Type B pancreatic cell (in vitro differentiated cells): ENCODE measurements around the gene IL4. TPM values are rescaled to one million over a fixed set of nuclear protein-coding genes. Genes with fewer than 3 reads are reported as not detected.

Experiments
- DNase-seq: peaks from one replicate; pipeline ENCODE4 v3.0.0; 2021; ENCODE audit warnings: mixed read lengths; ENCODE audit not compliant: unreplicated experiment; ENCODE audit errors: extremely low spot score
- H3K27ac Mint-ChIP-seq: 2 replicates; pipeline ENCODE4 v1.8.0; 2021; ENCODE audit warnings: mild to moderate bottlenecking, mixed read lengths
- H3K27me3 Mint-ChIP-seq: 2 replicates; pipeline ENCODE4 v1.8.0; 2021; ENCODE audit warnings: mixed read lengths
- H3K36me3 Mint-ChIP-seq: 2 replicates; pipeline ENCODE4 v1.8.0; 2021; ENCODE audit warnings: mixed read lengths
- H3K4me1 Mint-ChIP-seq: one replicate; pipeline ENCODE4 v1.8.0; 2021; ENCODE audit warnings: mixed read lengths; ENCODE audit not compliant: unreplicated experiment
- H3K4me3 Mint-ChIP-seq: 2 replicates; pipeline ENCODE4 v1.8.0; 2021; ENCODE audit warnings: mild to moderate bottlenecking, mixed read lengths
- H3K9me3 Mint-ChIP-seq: 2 replicates; pipeline ENCODE4 v1.8.0; 2021; ENCODE audit warnings: mixed read lengths
- CTCF ChIP-seq: fragments of 200-600 bp; sonication (generic); conservative IDR thresholded peaks from 2 replicates; pipeline ENCODE4 v1.5.0; 2021; ENCODE audit warnings: antibody characterized with exemption, mild to moderate bottlenecking
- total RNA-seq: library from RNA; stranded (reverse); gene quantifications from 2 replicates; pipeline ENCODE4 v1.2.1, GENCODE V29; 2021; ENCODE audit warnings: low replicate concordance

The IL4 gene
- total RNA-seq, 1 donor from 2014 or later = not detected

- Mint-ChIP-seq H3K27ac (no peak overlapping the region), H3K9me3 (no peaks in the 10 kb centered on the region)
Observed at GRCh38 chr5:132637241-132637640, 36.5 kb upstream of the IL4 start.

DNA sequence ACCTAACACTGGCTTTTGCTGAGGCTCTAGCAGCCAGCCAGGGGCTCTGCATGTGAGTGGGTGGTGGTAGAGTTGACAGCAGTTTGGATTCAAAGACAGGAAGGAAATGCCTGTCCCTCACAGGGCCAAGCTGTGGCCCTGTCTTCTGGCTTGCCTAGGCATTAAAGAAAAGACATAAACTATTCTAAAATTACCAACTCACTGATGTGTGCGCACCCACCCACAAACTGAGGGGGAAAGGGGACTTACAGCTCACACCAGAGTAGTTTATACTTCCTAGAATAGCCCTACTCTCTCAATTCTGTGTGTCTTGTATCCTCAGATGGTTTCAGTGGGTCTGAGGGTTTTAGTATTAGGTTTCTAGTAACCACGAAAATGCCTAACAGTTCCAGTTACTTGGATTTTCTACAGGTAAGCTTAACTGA lies 34.1 kb upstream of the IL4 start:
- H3K4me3 Mint-ChIP-seq = no peak overlapping the region
- peaks cover 29% of the 10 kb centered on the region for H3K36me3 Mint-ChIP-seq
- no peaks in the 10 kb centered on the region for H3K27me3 Mint-ChIP-seq
- no peak for DNase-seq
- no peaks in the 10 kb centered on the region for H3K4me1 Mint-ChIP-seq
- no peaks in the 10 kb centered on the region for H3K9me3 Mint-ChIP-seq
- no peak overlapping the region for H3K27ac Mint-ChIP-seq
- no peak for TF ChIP-seq CTCF

More at GRCh38 chr5:132637241-132637640, 36.5 kb upstream of the IL4 start:
- no peak for DNase-seq
- H3K27me3 Mint-ChIP-seq = no peaks in the 10 kb centered on the region
- H3K4me1 Mint-ChIP-seq = no peaks in the 10 kb centered on the region
- no peak for TF ChIP-seq CTCF
- H3K4me3 Mint-ChIP-seq = no peak overlapping the region
- H3K36me3 Mint-ChIP-seq = peaks cover 27% of the 10 kb centered on the region

- no peaks in the 10 kb centered on the region for H3K4me1 Mint-ChIP-seq
- no peaks in the 10 kb centered on the region for H3K27me3 Mint-ChIP-seq
- no peak for DNase-seq
- no peaks in the 10 kb centered on the region for H3K9me3 Mint-ChIP-seq
- no peak for TF ChIP-seq CTCF
- H3K4me3 Mint-ChIP-seq = no peak overlapping the region
- H3K36me3 Mint-ChIP-seq = peaks cover 32% of the 10 kb centered on the region
- no peak overlapping the region for H3K27ac Mint-ChIP-seq
Observed at GRCh38 chr5:132640613-132641012, 33.2 kb upstream of the IL4 start.

DNA sequence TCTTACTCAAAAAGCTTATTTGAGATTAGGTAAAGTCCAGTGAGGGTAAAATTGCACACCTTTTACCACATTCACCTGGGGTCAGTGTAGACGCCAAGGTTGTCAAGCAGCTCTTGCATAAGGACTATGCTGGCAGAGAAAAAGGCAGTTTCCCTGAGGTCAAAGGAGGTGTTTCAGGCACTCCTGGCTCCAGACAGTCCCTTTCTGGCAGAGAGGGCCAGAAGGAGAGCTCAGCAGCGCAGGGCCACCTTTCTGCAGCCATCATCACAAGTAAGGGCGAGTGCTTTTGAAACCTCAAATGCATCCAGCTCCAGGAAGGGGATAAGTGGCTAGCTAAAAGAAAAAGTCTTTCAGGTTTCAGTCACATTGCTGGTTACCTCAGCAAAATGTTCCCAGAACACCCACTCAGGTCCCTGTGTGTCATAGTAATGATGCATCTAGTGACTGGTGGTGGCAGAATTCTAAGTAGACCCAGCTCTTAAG lies 32.5 kb upstream of the IL4 start:
- no peak for DNase-seq
- Mint-ChIP-seq H3K27me3 (no peaks in the 10 kb centered on the region), H3K4me1 (no peaks in the 10 kb centered on the region), H3K4me3 (no peak overlapping the region), H3K9me3 (no peaks in the 10 kb centered on the region), H3K36me3 (peaks cover 31% of the 10 kb centered on the region), H3K27ac (no peak overlapping the region)
- TF ChIP-seq CTCF = no peak

- peaks cover 31% of the 10 kb centered on the region for H3K36me3 Mint-ChIP-seq
- no peak overlapping the region for H3K4me3 Mint-ChIP-seq
- no peaks in the 10 kb centered on the region for H3K27me3 Mint-ChIP-seq
- no peak overlapping the region for H3K27ac Mint-ChIP-seq
- H3K4me1 Mint-ChIP-seq = no peaks in the 10 kb centered on the region
- DNase-seq = no peak
- no peak for TF ChIP-seq CTCF
- no peaks in the 10 kb centered on the region for H3K9me3 Mint-ChIP-seq
Observed at GRCh38 chr5:132641841-132642240, 31.9 kb upstream of the IL4 start.

DNA sequence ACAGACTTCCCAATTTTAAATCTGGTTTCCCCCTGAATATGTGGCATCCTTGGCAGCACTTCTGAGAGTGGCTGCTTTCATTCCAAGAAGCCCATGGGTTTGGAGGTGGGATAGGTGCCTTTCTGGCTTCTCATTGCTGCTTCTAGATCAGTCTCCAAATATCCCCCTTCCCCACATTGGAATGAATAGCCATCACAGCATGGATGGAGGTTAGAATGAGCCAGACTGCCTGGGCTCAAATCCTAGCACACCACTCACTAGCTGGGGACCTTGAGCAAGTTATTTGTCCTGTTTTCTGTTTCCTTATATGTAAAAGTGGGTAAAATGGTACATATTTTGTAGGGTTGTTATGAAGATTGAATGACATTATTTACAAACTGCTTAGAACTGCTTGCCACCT lies 29.6 kb upstream of the IL4 start:
- H3K27ac Mint-ChIP-seq = no peak overlapping the region
- peaks cover 27% of the 10 kb centered on the region for H3K36me3 Mint-ChIP-seq
- no peak for DNase-seq
- no peaks in the 10 kb centered on the region for H3K4me1 Mint-ChIP-seq
- H3K27me3 Mint-ChIP-seq = no peaks in the 10 kb centered on the region
- H3K4me3 Mint-ChIP-seq = no peak overlapping the region
- no peak for TF ChIP-seq CTCF
- H3K9me3 Mint-ChIP-seq = peaks cover 9% of the 10 kb centered on the region
